Glomerular endothelial cell (primary cell): Measurements from ENCODE around the gene COL4A2. TPM values are rescaled to one million over a fixed set of nuclear protein-coding genes. Genes with fewer than 3 reads are reported as not detected.

Source experiments
- DNase-seq: peaks from one replicate; pipeline ENCODE4 v3.0.0-alpha.2; 2011; ENCODE audit warnings: low read depth, low spot score; ENCODE audit errors: extremely low read depth
- total RNA-seq: library from RNA; depleted of rRNA; stranded (reverse); fragments of >200 nt; gene quantifications from 2 replicates; pipeline ENCODE4 v1.2.3, GENCODE V29; 2015

Gene COL4A2
- total RNA-seq, 1 donor from 2014 or later, result 3,750 TPM

DNA sequence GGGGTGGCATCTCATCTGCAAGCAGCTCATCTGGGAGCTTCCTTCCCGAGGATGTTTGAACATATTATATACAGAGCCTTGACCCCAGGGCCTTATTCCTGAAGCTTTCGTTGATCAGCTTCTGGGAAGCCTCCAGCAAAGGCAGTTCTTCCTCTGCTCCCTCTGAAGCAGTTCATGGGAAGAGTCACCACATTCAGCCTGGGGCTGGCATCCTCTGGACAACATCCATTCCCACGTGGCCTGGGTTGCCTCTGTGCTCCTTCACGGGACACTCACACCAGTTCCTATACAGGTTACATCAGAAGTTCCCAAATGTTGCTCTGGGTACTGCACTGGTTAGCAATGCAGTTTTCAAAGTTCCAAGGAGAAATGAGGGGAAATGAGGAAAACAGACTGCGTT, 29.6 kb downstream of the COL4A2 start:
- DNase-seq, result no peak

DNA sequence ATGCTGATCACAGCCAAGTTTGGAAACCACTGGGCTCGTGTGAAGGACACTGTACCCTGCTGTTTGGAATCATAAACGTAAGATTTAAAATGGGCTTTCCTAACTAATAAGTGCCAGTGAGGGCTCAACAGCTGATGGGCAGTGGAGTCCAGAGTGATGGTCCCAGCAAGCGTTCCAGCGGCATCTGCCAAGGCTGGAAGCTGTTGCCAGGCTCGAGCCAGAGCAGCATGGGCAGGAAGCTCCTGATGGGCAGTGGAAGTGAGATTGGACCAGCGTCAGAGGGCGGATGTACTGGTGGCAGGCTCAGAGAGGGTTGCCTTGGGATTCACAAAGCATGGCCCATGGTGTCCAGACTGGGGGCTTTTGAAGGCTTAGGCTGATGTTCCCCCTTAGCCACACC, 30.2 kb downstream of the COL4A2 start:
- DNase-seq, result no peak

DNA sequence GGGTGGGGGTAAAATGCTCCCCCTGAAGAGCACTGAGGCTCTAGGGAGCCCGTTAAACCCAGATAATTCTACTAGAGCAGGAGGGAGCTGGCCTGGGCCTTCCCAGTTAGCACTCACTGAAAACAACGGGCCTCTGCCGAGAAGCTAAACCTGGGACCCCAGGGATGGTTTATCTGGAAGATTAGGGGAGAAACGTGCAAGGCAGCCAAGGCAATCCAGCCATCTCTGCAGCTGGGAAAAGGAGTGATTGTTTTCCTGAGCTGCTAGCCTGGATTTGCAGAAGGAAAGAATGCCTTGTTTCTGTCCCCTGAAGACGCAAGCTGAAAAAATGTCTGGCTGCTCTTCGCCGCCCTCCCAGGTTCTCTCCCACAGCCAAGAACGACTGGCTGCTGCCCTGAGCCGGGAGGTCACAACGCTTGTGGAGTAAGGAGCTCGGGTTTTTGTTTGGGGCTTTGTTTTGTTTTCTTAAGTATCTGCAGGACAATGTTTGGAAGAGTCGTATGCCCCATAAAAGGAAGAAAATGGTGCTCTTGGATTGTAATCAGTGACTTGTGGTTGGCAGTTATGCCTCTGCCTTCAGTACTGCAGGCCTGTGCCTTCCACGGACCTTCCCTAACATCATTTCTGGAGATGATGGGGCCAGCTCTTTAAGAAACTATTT, 31.5 kb downstream of the COL4A2 start:
- DNase-seq, result no peak

DNA sequence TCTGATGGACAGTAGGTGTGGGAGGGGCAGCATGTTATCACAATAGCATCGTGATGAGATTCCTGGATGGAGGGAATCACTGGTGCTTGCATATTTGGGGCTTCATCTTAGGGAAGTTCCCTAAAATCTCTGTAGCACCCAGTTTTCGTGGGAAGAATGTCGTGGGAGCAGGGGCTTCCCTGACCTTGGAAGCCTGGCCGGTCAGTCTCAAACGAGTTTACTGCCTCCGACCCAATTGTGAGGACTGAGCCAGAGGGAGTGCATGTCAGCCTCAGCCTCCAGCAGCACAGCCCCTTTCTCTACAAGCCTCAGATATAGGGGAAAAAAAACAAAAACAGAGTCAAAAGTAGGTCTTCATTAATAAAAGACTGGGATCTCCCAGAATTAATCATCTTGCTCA, 32.2 kb downstream of the COL4A2 start:
- no peak for DNase-seq

DNA sequence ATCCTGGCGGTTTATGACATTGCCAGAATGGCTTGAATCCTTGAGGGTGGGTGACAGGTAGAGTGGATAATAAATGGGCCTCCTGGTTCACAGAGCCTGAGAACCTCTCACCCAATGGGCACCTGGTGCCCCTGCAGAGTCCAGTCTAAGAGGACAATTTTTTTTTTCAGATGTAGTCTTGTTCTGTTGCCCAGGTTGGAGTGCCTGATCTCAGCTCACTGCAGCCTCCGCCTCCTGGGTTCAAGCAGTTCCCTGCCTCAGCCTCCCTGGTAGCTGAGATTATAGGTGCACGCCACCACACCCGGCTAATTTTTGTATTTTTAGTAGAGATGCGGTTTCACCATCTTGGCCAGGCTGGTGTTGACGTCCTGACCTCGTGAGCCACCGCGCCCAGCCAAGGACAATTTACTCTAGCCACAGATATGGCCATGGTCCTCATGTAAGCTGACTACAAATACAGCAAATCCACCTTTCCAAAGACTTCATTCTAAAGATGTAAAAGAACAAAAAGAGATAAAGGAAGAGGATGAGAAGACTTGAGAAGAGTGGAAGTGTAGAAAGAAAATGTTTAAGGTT, 33.0 kb downstream of the COL4A2 start:
- no peak for DNase-seq

DNA sequence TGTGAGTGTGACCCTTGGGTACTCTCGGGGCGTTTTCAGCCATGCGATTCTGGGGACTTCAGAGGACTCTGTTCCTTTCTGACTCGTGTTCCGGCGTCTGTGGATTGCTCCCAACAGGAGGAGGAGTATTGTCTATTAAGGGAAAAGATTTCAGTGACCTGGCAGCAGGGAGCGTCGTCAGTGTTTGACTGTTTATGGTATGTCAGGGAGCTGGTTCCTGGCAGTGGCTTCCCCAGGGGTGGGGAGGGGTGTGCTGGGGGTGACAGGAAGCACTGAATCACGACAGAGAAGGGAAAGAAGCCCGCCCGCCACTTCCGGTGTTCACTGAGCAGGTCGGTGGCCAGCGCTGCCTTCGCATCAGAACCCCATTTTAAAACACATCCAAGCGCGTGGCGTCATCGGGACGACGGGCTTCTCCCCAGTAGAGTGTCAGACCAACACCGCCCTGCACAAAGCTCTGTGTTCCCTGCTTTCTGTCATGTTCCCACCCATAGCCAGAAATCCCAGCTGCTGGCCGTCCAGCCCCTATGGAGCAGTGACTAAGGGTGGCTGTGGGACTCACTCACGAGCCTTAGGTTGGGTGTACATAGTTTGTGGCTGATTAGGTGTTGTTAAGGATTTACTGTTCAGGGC, 33.8 kb downstream of the COL4A2 start:
- peak; percentile 48 for DNase-seq

DNA sequence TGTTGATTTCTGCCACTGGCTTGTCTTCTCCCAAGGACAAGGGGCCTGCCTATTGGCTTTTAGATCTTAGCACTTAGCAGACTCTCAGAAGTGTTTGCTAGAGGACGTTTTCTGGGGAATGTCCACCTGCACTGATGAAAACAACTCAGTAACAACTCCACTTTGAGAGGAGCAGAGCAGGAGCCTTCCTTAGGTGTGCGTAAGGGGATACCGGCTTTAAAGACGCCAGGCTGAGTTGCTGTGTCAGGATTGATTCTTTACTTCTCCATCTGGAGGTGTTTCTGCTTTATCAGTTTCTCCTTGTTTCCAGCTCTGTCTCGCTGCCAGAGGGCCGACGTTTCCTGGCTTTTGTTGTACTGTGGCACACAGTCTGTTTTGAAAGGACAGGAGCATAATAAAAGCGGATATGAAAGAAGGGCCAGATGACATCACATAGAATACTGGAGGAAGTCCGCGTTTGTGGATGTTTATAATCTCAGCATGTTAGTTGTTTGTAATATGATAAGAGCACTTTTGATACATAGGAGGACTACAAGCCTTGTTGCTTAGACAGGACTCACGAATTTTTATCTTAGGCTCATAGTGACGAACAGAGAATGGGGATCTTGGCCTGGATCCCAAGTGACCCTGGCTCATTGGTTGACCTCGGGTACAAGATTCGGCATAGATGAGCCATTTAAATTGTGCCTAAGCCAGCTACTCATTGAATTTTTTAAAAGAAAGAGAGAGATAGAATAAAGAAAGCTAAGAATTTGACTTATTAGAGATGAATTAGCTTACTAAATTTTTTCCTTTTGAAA, 34.6 kb downstream of the COL4A2 start:
- DNase-seq, result peak; percentile 77

DNA sequence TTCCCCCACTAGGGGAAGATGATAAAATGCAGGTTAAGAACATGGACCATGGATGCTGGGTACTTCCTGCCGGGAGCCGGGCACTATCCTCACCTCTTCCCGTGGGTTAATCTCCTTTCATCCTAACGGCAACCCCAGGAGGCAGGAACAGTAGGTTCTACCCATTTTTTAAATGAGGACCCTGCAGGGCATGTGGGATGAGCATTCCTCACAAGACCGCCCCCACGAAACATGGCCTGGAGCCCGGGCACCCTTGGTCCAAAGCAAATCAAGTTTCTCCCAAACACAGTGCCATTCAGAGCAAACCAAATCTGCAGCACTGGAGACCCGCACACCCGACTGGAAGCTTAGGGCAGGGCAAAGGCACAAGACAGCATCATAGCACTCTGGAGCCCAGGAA, 35.4 kb downstream of the COL4A2 start:
- no peak for DNase-seq

DNA sequence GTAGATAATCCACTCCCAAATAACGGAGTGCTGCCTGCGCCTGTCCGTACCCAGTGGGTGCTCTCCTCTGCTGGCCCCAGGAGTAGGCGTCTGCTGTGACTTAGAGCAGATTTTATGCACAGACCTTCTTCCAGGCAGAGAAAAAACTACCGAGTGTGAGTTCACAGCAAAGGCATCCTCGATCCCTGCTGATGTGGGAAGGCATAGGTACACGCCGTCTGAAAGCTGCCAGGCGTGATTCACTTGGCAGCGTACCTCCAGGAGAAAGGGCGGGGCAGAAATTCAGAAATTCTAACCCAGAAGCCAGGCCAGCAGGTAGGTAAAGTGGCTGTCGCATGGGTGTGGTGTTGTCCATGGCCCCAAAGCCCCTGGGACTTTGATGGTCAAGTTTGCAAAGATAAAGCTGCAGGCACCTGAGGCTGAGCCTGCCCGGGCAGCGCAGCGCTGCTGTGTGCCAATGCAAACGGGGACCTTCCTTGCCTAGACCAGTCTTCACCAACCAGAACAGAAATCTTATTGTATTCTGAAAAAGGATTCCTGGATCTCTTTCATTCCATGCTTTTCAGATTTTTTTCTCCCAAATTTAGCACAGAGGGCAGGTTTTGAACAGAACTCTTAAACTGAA, 36.3 kb downstream of the COL4A2 start:
- DNase-seq, result no peak

DNA sequence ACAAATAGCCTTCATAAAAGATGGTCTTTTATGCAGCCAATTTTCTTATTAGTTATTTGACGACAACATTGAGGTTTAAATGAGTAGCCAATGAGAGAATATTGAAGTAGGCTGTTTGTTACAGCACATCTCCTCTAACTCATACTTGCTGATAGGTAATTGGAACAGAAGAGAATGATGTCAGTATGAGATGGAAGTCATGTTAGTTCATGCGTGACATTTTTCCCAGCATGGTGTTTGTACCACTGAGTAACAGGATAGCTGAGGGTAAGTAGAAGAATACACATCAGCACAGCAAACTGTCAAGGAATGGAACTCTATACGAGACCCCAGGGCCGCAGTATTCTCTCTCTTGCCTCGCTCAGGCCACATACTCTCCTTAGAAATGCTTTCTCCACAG, 37.2 kb downstream of the COL4A2 start:
- DNase-seq, result no peak

DNA sequence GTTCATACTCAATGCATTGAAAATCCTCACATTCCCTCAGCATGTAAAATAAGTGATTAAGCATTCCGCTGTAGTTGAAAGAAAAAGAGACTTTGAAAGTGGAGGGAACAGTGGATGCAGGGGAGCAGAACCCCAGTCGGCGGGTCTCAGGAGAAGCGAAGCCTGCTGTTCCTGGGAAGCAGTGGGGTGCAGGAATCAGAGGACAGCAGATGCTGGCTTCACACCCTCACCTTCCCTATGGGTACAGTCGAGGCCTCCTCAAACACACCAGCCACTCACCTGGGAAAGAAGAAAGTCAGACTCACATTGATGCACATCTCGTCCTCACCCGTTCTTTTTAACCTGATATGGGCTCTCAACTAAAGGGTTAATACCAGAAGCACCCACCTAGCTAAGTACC, 38.2 kb downstream of the COL4A2 start:
- DNase-seq, result no peak

DNA sequence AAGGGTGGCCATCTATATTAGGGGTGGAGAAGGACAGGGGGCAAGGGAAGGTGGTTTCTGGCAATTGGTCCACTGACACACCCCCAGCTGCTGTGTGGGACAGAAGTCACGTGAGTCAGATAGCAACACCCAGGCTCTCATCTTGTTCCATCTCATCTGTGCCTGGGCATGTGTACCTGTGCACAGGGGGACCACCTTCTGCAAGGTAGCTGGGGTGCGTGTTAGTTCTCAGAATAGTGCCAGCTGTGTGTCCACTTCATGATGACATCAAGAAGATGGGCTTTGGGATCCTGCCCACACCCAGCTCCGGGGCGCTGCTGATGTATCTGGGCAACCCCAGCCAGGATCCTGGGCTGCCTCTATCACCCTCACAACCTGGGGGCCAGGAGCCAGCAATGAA, 38.6 kb downstream of the COL4A2 start:
- DNase-seq, result no peak

DNA sequence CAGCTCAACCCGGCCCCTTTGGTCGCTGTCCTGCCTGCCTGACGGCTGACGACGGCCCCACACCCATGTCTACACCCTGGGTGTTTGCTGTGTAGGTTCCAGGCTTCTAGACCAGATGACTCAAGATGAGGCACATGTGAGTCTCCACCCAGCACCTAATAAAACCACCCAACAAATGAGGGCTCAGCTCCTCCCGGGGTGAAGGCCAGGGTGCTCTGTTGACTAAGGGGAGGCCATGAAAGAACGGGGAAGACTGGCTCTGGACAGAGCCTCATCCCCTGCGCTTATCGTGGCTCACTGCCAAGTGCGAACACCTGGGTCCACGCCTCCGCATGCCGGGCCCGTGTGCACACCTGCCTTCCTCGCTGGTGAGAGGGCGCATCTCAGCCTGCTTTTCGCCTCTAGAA, 39.6 kb downstream of the COL4A2 start:
- no peak for DNase-seq

DNA sequence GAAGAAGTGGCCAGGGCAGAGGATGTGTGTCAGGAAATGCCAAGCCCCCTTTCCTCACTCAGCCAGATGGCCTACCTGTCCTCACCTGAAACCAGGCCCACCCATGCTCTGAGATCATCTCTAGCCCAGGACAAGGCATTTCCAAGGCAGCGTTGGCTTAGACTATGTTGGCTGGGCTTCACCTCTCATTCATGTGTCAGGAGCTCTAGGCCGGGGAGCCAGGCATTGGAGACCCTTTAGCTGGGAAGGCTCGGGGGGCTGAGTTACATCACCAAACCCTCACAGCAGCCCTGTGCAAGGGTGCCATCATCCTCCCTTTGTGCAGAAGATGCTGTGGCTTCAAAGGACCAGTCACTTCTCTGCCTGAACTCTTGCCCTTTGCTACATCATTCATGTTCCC, 40.0 kb downstream of the COL4A2 start:
- DNase-seq, result no peak

DNA sequence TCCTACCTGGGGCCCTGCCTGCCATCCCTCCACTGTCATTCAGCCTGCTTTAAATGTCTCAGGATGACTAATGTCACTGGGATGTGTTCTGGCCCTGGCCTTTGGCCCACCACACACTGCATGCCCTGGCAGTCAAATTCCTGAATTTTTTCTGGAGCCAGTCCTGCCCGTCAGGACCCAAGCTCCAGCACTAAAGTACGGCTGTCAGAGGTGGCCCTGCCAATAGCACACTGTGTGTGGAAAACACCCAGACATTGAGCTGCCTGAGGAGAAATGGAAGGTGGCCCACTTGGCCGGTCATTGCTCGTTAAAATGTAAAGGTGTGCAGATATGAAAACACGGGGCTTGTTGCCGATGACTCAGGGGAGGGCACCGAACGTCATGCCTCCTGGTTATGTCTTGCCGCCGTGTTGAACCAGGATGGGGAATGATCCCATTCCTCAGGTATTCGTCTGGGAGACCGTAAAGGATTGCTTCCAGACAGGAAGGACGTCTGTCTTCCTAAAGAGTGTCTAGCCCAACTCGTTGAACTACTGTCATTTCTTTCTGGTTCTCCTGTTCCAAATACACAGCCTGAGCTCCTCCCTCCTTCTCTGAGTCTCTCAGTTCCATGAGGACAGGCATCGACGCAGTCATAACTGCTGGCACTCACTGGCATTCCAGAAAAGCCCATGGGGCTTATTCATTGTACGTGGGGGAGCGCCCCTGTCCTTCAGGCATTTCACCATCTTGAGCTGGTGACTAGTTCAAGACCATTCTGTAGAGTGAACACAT, 40.6 kb downstream of the COL4A2 start:
- peak; percentile 64 for DNase-seq

DNA sequence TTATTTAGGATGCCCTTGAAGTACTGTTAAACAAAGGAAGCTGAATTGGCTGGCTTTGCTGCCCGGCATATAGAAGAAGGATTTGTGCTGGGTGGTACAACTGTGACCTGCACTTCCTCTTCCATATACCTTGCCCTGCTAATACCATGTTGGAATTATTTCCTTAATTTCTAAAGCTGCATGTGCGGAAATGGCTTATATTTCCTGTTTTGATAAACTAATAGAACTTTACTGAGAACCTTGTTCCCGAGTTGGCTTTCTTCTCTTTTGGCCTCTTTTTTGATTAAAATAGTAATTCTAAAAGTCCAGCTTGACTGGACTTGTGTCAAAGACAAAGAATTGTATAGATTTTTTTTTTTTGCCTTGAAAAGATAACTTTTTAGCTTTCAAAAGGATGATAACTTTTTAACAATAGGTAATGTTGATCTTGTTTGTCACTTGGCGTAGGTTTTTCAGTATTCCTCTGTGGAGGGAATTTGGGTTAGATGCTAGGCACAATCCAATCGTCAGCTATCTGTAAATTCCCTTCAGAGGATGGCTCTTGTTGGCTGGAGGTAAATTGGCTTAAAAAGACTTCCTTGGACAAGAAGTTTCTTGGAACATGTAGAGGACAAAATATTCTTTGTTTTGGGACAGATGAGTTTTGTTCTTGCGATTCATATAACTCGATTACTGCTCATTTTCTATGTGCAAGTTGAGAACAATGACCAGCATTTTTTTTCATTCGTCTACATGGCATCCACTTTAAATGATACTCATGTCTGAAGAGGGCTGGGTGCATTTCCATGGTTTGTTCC, 41.4 kb downstream of the COL4A2 start:
- no peak for DNase-seq

DNA sequence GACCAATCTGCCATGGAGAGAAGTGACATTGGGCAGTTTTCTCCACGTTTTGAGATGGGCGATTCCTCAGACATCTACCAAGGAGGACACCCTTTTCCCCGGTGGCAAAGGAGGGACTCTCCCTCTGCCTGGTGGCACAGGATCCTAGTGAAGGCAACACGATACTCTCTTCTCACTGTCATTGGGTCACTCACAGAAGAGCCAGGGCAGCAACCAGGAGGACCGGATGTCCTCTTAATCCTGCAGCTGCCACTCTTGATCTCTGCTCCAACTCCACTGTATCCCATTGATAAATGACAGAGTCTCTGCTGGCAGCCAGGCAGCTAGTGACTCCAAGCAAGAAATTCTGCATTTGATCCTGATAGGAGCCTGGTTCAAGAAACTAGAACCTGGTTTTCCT, 42.2 kb downstream of the COL4A2 start:
- DNase-seq, result no peak

DNA sequence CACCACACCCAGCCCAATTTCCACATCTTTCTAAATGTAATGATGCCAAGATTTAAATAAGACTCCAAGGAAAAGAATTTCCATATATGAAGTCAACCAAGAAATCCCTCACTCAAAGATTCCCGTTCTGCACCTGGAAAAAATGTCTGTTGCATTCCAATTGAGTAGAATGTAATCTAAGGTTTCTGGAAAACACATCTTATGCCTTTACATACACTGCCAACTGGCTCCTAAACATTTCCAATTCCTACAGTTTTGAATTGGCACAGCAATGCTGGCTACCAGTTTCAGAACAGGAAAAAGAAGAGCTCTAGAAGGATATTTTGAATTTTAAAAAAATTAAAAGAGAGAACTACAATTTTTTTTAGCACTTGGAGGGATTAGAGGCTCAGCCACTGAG, 43.0 kb downstream of the COL4A2 start:
- no peak for DNase-seq

DNA sequence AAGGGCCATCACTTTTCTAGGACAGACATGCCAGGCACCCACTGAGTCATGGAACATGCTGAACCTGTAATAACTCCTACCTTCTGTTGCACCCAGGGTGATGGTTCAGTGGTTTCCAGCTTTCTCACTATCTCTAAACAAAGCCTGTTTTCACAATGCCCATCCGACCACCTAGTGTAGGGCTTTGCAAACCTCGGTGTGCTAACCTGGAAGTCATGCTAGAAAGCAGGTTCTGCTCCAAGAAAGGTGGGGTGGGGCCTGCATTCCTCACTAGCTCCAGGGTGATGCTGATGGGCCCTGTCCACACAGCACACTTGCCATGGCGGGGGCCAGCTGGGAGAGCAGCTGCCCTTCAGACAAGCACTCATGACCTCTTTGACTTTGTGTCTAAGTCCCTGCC, 43.4 kb downstream of the COL4A2 start:
- no peak for DNase-seq
